ENCODE measurements around the gene PRKCG.

DNA sequence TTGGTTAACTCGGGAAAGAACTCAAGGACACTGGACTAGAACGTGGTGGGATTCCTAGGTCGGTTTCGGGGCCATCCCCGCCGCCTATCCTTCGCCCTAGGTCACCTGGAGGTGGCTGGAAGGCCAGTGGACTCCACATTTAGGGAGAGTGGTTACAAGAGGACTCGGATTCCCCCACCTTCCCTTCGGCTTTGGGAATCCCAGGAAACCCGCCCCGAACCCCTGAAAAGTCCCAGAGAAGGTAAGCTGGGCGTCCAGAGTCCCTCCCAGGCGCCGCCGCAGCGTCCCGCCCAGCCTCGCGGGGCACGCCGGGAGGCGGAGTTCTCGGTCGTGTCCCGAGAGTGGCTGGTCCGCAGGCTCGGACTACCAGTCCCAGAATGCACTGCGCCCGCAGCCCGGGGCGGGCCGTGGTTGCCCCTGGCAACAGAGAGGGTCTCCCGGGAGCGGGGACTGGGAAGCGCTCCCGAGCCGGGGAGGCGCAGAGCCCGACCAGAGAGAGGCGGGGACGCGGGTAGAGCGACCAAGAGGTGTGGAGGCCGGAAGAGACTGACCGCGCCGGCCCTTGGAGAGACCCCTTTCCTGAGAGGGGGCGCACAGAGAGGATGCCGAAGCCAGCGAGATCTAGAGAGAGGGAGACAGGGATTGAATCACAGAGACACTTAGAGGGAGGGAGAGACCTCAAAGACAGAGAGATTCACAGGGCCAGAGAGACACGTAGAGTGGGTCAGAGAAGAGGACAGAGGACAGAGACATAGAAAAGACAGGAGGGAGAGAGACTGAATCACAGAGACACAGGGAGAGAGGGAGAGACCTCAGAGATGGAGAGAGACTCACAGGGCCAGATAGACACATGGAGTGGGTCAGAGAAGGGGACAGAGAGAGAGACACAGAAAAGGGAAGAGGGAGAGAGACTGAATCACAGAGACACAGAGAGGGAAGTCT, 2.6 kb upstream of the PRKCG start:
- TF ChIP-seq, protein P1, sequence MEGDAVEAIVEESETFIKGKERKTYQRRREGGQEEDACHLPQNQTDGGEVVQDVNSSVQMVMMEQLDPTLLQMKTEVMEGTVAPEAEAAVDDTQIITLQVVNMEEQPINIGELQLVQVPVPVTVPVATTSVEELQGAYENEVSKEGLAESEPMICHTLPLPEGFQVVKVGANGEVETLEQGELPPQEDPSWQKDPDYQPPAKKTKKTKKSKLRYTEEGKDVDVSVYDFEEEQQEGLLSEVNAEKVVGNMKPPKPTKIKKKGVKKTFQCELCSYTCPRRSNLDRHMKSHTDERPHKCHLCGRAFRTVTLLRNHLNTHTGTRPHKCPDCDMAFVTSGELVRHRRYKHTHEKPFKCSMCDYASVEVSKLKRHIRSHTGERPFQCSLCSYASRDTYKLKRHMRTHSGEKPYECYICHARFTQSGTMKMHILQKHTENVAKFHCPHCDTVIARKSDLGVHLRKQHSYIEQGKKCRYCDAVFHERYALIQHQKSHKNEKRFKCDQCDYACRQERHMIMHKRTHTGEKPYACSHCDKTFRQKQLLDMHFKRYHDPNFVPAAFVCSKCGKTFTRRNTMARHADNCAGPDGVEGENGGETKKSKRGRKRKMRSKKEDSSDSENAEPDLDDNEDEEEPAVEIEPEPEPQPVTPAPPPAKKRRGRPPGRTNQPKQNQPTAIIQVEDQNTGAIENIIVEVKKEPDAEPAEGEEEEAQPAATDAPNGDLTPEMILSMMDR (conservative IDR thresholded peaks at IDR 0.05; ENCODE audit: low read depth, low read length) = no peak
- no peak for TF ChIP-seq EZH2 (IDR thresholded peaks at IDR 0.05; ENCODE audit: borderline replicate concordance, low read depth, low read length, poor library complexity, severe bottlenecking)
